ENCODE results near the gene CDV3. TPM values are rescaled to one million over a fixed set of nuclear protein-coding genes. Genes with fewer than 3 reads are reported as not detected.

CDV3 gene
- total RNA-seq, 4 donors from 2014 or later: 46.8 to 84.9 (median 78.8) TPM

DNA sequence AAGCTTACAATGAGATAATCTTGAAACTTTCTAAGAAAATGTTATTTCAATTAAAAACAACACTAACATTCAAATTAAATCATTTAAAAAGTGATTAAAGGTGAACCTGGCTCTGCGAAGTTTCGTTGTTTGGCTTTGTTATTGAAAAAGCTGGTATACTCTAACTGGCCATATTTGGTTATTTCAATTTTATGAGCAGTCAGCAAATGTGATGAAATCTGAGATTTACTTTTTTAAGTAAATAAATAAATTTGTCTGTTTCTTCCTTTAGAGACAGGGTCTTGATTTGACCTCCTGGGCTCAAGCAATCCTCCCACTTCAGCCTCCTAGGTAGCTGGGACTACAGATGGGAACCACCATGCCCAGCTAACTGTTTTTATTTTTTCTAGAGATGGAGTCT is 38.0 kb downstream of the CDV3 start:
- H3K9me3 ChIP-seq: no peaks in the 10 kb centered on the region
- intact Hi-C loops (cut with DNase I; ENCODE audit: low total_unique reads): no loop called here
- H3K27me3 ChIP-seq: no peaks in the 10 kb centered on the region
- no peak overlapping the region for H3K27ac ChIP-seq
- no peak for DNase-seq
- H3K4me1 ChIP-seq: no peaks in the 10 kb centered on the region
- peaks cover 0 to 61% (median 24%) of the 10 kb centered on the region in 4 donors for H3K36me3 ChIP-seq
- no peak for TF ChIP-seq EP300 (IDR thresholded peaks at IDR 0.05; ENCODE audit: low read depth)
- TF ChIP-seq POLR2A (IDR thresholded peaks at IDR 0.05): no peak
- no peak for TF ChIP-seq POLR2AphosphoS5 (IDR thresholded peaks at IDR 0.05)
- TF ChIP-seq, protein P1, sequence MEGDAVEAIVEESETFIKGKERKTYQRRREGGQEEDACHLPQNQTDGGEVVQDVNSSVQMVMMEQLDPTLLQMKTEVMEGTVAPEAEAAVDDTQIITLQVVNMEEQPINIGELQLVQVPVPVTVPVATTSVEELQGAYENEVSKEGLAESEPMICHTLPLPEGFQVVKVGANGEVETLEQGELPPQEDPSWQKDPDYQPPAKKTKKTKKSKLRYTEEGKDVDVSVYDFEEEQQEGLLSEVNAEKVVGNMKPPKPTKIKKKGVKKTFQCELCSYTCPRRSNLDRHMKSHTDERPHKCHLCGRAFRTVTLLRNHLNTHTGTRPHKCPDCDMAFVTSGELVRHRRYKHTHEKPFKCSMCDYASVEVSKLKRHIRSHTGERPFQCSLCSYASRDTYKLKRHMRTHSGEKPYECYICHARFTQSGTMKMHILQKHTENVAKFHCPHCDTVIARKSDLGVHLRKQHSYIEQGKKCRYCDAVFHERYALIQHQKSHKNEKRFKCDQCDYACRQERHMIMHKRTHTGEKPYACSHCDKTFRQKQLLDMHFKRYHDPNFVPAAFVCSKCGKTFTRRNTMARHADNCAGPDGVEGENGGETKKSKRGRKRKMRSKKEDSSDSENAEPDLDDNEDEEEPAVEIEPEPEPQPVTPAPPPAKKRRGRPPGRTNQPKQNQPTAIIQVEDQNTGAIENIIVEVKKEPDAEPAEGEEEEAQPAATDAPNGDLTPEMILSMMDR (IDR thresholded peaks at IDR 0.05): no peak
- in situ Hi-C loops (cut with MboI; ENCODE audit: low pct_ligation_motif_present in 1 of 4, low pct_unique_long_range_greater_than_20kb in 1 of 4, low sequenced_read_pairs in 3 of 4): no loop called here
- WGBS, 2 donors (ENCODE audit: low coverage in 1 of 2): 93 to 100% methylated on average over 2 of the region's 2 CpGs
- H3K4me3 ChIP-seq: no peak overlapping the region

DNA sequence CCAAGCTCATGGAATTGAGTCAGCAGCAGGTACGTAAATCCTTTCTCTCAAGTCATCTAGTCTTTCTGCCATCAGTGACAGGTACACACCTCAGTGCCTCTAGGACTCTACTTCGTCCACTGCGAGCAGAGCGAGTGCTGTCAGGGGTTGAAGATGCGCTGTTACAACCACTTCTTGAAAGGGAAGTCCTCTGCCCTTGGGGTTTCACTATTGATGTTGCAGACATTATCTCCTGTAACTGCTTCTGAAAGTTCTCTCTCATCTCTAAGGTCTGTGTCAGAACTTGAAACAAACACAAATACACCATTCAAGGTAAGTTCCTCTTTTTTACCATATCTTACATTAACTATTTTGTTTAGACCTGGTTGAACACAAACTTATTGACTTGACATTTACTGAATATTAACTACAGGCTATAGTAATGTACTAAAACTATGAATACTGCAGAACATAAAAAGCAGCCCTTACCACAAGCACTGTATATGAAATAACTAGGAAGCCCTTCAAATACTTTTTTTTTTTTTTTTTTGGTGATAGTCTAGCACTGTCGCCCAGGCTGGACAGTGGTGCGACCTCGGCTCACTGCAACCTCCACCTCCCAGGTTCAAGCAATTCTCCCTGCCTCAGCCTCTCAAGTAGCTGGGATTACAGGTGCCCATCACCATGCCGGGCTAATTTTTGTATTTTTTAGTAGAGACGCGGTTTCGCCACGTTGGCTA is 46.7 kb downstream of the CDV3 start:
- intact Hi-C loops (cut with DNase I; ENCODE audit: low total_unique reads): no loop called here
- H3K27me3 ChIP-seq: no peaks in the 10 kb centered on the region
- TF ChIP-seq POLR2AphosphoS5 (IDR thresholded peaks at IDR 0.05) (no peak), POLR2A (IDR thresholded peaks at IDR 0.05) (no peak), EP300 (IDR thresholded peaks at IDR 0.05; ENCODE audit: low read depth) (no peak)
- TF ChIP-seq, protein P1 (IDR thresholded peaks at IDR 0.05): no peak
- no peak overlapping the region for H3K27ac ChIP-seq
- DNase-seq: peak; percentile 14
- H3K36me3 ChIP-seq: peaks cover 0 to 41% (median 16%) of the 10 kb centered on the region in 4 donors
- WGBS, 2 donors (ENCODE audit: low coverage in 1 of 2): 84 to 93% methylated on average over 3 to 13 of the region's 13 CpGs
- no peak overlapping the region for H3K4me3 ChIP-seq
- H3K9me3 ChIP-seq: no peaks in the 10 kb centered on the region
- in situ Hi-C loops (cut with MboI; ENCODE audit: low pct_ligation_motif_present in 1 of 4, low pct_unique_long_range_greater_than_20kb in 1 of 4, low sequenced_read_pairs in 3 of 4): no loop called here
- H3K4me1 ChIP-seq: peaks cover 0 to 4% (median 0%) of the 10 kb centered on the region in 4 donors

DNA sequence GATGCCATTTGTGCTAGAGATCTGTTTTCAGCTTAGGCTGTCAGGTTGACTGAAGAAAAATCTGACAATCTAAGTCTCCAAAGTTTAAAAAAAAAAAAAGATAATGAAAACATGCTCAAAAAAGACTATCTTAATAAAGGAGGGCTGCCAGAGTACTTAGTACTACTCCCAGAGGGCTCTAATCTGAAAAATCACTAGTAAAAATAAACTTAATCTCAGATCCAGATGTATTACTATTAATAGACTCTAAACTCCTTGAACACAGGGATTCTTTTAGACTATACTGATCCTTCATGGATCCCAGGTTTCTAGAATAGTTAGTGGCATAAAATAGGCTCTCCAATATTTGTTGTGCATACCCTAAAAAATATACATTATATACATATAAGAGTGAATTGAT is 54.3 kb downstream of the CDV3 start:
- in situ Hi-C loops (cut with MboI; ENCODE audit: low pct_ligation_motif_present in 1 of 4, low pct_unique_long_range_greater_than_20kb in 1 of 4, low sequenced_read_pairs in 3 of 4): no loop called here
- TF ChIP-seq POLR2A (IDR thresholded peaks at IDR 0.05) (no peak), EP300 (IDR thresholded peaks at IDR 0.05; ENCODE audit: low read depth) (no peak), POLR2AphosphoS5 (IDR thresholded peaks at IDR 0.05) (no peak)
- TF ChIP-seq, protein P1 (IDR thresholded peaks at IDR 0.05): no peak
- H3K4me1 ChIP-seq: no peaks in the 10 kb centered on the region
- no peaks in the 10 kb centered on the region for H3K27me3 ChIP-seq
- no peak overlapping the region for H3K27ac ChIP-seq
- intact Hi-C loops (cut with DNase I; ENCODE audit: low total_unique reads): no loop called here
- H3K4me3 ChIP-seq: no peak overlapping the region
- no peaks in the 10 kb centered on the region for H3K9me3 ChIP-seq
- peaks cover 0 to 39% (median 15%) of the 10 kb centered on the region in 4 donors for H3K36me3 ChIP-seq
- DNase-seq: no peak

DNA sequence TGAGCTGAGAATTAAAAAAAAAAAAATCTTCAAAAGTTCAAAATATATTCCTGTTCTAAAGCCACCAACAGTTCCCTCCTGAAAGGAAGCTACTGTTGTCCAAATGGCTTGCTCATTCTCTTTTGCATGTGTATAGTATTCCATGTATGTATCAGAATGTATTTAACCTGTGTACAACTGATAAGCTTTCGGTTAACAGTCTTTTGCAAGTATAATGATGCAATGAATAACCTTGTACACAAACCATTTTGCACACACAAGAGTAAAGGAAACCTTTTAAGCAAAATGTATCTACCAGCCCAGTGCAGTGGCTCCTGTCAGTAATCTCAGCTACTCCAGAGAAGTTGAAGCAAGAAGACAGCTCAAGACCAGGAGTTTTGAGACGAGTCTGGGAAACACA is 55.7 kb downstream of the CDV3 start:
- H3K36me3 ChIP-seq: peaks cover 0 to 42% (median 15%) of the 10 kb centered on the region in 4 donors
- H3K4me1 ChIP-seq: no peaks in the 10 kb centered on the region
- WGBS, 2 donors (ENCODE audit: low coverage in 1 of 2): 83 to 84% methylated on average over 2 of the region's 2 CpGs
- in situ Hi-C loops (cut with MboI; ENCODE audit: low pct_ligation_motif_present in 1 of 4, low pct_unique_long_range_greater_than_20kb in 1 of 4, low sequenced_read_pairs in 3 of 4) (no loop called here), intact Hi-C loops (cut with DNase I; ENCODE audit: low total_unique reads) (no loop called here)
- no peak overlapping the region for H3K4me3 ChIP-seq
- no peaks in the 10 kb centered on the region for H3K27me3 ChIP-seq
- no peak for TF ChIP-seq POLR2A (IDR thresholded peaks at IDR 0.05)
- TF ChIP-seq, protein P1 (IDR thresholded peaks at IDR 0.05): no peak
- no peak for DNase-seq
- H3K9me3 ChIP-seq: no peaks in the 10 kb centered on the region
- H3K27ac ChIP-seq: no peak overlapping the region

Measured in transverse colon (tissue), 4 donors.